IPS-20b (cell line): ENCODE measurements around the gene YARS1.

Source experiments
- H3K27ac ChIP-seq: one replicate; pipeline ENCODE4 v1.5.1; 2013; ENCODE audit warnings: low read length
- H3K27me3 ChIP-seq: 2 replicates; pipeline ENCODE4 v1.6.1; 2013; ENCODE audit warnings: mild to moderate bottlenecking, low read length, inconsistent platforms; ENCODE audit not compliant: insufficient read depth
- H3K36me3 ChIP-seq: 2 replicates; pipeline ENCODE4 v1.6.1; 2013; ENCODE audit warnings: low read depth, mild to moderate bottlenecking, inconsistent platforms, low read length, moderate library complexity; ENCODE audit not compliant: insufficient read depth
- H3K4me1 ChIP-seq: 2 replicates; pipeline ENCODE4 v1.6.1; 2013; ENCODE audit warnings: mild to moderate bottlenecking, control low read depth, inconsistent platforms, low read length, moderate library complexity; ENCODE audit not compliant: insufficient read depth
- H3K4me3 ChIP-seq: 2 replicates; pipeline ENCODE4 v1.5.1; 2013; ENCODE audit warnings: mild to moderate bottlenecking, low read length, inconsistent platforms
- H3K9ac ChIP-seq: 2 replicates; pipeline ENCODE4 v1.6.1; 2013; ENCODE audit warnings: low read depth, mild to moderate bottlenecking, inconsistent platforms, low read length, moderate library complexity
- H3K9me3 ChIP-seq: 2 replicates; pipeline ENCODE4 v1.6.1; 2013; ENCODE audit warnings: mild to moderate bottlenecking, low read depth, low read length, inconsistent platforms; ENCODE audit not compliant: insufficient read depth

YARS1 gene

DNA sequence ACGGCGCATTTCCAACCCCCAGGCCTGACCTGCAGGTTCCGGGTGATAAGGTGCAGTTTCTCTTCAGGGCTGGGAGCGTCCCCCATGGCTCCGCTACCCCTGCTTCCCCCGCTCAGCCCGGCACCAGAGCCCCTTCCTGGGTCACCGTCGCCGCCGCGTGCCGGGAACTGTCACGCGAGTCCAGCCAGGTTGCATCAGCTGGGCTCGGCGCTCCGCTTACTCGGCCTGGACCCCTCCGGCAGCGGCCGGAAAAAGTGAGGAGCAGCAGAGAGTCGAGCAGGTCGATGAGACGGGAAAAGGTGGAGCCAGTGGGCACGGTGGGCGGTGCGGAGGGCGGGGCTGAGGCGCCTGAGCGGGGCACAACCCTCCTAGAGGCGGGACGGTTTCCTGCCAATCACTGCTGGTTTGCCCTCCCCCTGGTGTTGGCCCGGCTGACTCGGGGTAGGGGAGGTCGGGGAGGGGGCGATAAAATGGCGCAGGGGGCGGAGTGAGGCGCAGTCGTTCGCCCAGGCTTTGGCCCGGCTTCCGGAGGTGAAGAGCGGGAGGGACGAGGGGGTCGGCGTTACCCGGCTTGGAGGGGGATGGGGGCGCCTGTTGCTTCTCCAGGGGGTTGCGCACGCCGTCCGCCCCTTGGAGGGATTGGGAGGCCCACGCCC, at the start of gene YARS1, which contains the start of gene S100PBP:
YARS1 (minus strand) TSS at position 200 of the 656 bp plus-strand sequence; CDS start at position 86, 114 bp downstream.
S100PBP (plus strand) TSS at position 495 of the 656 bp plus-strand sequence. CDS start 8,447 bp downstream, outside the sequence.
- H3K4me1 ChIP-seq = peaks cover 19% of the 10 kb centered on the region; the same call in 1 of the 2 replicates
- H3K27me3 ChIP-seq = no peaks in the 10 kb centered on the region
- H3K36me3 ChIP-seq = peaks cover 16% of the 10 kb centered on the region; the same call in 1 of the 2 replicates
- no peaks in the 10 kb centered on the region for H3K9me3 ChIP-seq
- H3K4me3 ChIP-seq = peak within 1 kb of the TSS; percentile 86
- H3K27ac ChIP-seq = peak within 1 kb of the TSS; percentile 96
- peak within 1 kb of the TSS; percentile 99 for H3K9ac ChIP-seq

DNA sequence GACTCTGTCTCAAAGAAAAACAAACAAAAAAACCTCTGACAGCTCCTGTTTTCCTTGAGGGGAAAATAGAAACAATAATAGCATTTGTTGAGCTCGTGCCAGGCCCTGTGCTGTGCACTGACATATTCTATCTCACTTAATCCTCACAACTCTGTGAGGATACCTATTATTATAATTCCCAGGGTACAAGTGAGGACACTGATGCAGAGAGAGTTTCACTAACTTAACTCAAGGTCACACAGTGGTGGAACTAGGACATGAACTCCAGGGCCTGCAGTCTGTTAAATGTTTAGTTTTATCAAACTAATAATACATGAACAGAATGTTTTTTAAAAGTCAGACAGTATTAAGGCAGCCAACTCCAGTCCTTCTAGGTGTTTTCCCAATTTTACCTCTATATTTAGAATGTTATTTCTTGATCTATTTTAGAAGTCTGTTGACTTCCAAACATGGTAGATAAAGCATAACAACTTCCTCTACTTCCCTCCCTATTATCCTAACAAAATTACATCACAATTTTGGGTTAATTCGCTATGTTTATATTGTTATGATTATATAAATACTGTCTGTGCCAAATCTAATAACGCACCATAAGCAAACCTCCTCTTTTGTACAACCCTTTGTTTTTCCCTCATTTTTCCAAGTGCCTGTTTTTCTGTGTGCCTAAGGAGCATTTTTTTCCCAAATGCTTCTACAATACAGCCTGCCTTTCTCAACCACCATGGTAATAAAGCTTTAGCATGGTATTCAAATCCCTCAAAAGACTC, 48.7 kb upstream of the YARS1 start:
- peaks cover 17% of the 10 kb centered on the region for H3K36me3 ChIP-seq

GRCh38 chr1:32864375-32865019, 47.3 kb upstream of the YARS1 start:
- H3K4me3 ChIP-seq = no peak overlapping the region
- peaks cover 13% of the 10 kb centered on the region for H3K27me3 ChIP-seq
- no peak overlapping the region for H3K27ac ChIP-seq
- peaks cover 2% of the 10 kb centered on the region; the same call in 1 of the 2 replicates for H3K4me1 ChIP-seq
- peaks cover 17% of the 10 kb centered on the region for H3K36me3 ChIP-seq
- no peak overlapping the region for H3K9ac ChIP-seq
- H3K9me3 ChIP-seq = no peaks in the 10 kb centered on the region

More for the DNA sequence above, 48.7 kb upstream of the YARS1 start:
- peaks cover 24% of the 10 kb centered on the region for H3K27me3 ChIP-seq
- H3K9ac ChIP-seq = no peak overlapping the region
- no peak overlapping the region for H3K27ac ChIP-seq
- no peaks in the 10 kb centered on the region for H3K9me3 ChIP-seq
- H3K4me1 ChIP-seq = peaks cover 6% of the 10 kb centered on the region
- H3K4me3 ChIP-seq = no peak overlapping the region

DNA sequence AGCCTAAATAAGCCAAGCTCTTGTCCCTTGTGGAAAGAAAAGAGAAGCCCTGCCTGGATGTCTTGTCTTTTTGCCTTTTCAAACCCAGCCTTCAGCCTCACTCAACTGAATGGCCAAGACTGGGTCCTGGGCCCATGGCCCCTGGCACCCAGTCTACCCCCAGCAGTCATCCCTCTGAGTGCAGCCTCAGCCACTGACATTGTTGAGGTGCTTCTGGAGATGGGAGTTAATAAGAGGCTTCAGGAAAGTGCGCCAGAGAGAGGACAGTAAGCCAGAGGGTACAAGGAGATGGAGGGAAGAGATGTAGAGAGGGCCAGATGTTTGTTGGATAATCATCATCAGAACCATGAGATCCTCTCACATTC, 46.7 kb upstream of the YARS1 start:
- no peaks in the 10 kb centered on the region for H3K9me3 ChIP-seq
- no peak overlapping the region for H3K9ac ChIP-seq
- no peak overlapping the region for H3K4me3 ChIP-seq
- no peak overlapping the region for H3K27ac ChIP-seq
- peaks cover 7% of the 10 kb centered on the region for H3K27me3 ChIP-seq
- peaks cover 17% of the 10 kb centered on the region for H3K36me3 ChIP-seq
- peaks cover 2% of the 10 kb centered on the region; the same call in 1 of the 2 replicates for H3K4me1 ChIP-seq

- peaks cover 2% of the 10 kb centered on the region; the same call in 1 of the 2 replicates for H3K4me1 ChIP-seq
- no peak overlapping the region for H3K27ac ChIP-seq
- peaks cover 2% of the 10 kb centered on the region for H3K27me3 ChIP-seq
- no peak overlapping the region for H3K9ac ChIP-seq
- no peak overlapping the region for H3K4me3 ChIP-seq
- peaks cover 17% of the 10 kb centered on the region for H3K36me3 ChIP-seq
- no peaks in the 10 kb centered on the region for H3K9me3 ChIP-seq
Observed at GRCh38 chr1:32863218-32863880, 46.2 kb upstream of the YARS1 start.

- H3K9ac ChIP-seq = no peak overlapping the region
- H3K36me3 ChIP-seq = peaks cover 26% of the 10 kb centered on the region
- no peaks in the 10 kb centered on the region for H3K27me3 ChIP-seq
- H3K4me1 ChIP-seq = peaks cover 2% of the 10 kb centered on the region; the same call in 1 of the 2 replicates
- H3K4me3 ChIP-seq = no peak overlapping the region
- H3K9me3 ChIP-seq = no peaks in the 10 kb centered on the region
- H3K27ac ChIP-seq = no peak overlapping the region
Observed at GRCh38 chr1:32861904-32862695, 44.9 kb upstream of the YARS1 start.

DNA sequence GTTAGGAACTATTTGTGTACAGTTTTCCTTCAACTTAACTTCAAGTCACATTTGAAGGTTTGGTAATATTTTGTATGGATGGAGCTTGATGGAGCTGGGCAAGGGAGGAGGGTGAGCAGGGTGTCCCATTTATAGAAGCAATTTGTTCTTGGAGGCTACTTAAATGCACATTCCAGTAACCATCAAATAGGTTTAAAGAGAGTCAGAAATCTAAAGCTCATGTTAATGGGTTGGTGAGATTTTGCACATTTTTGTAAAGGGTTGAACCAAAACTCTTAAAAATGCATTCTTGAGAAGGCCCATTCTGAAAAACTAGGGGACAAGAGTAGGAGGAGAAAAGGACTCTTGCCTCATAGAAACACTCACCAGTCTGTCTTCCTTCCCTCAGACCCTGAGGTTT, 43.4 kb upstream of the YARS1 start:
- H3K4me3 ChIP-seq = no peak overlapping the region
- peaks cover 41% of the 10 kb centered on the region for H3K36me3 ChIP-seq
- H3K9ac ChIP-seq = no peak overlapping the region
- no peaks in the 10 kb centered on the region for H3K9me3 ChIP-seq
- peaks cover 2% of the 10 kb centered on the region; the same call in 1 of the 2 replicates for H3K4me1 ChIP-seq
- no peaks in the 10 kb centered on the region for H3K27me3 ChIP-seq
- H3K27ac ChIP-seq = no peak overlapping the region

DNA sequence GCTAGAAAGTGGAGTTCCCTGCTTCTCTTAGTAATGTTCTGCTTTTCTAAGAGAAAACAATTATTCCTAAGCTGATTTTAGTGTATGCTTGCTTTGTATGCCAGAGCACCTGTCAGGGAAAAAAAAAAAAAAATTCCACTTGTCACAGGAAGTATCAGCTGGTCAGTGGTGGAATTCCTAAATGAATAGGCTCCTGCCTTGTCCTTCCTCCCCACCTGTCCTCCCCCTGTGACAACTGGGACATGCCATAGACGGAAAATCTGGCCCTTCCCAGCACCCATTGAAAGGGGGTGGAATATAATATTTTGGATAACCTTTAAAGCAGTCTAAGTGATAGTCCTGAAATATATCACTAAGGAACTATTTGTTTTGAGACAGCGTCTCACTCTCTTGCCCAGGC, 42.8 kb upstream of the YARS1 start:
- Histone ChIP-seq H3K36me3 (peaks cover 47% of the 10 kb centered on the region), H3K27ac (no peak overlapping the region), H3K4me3 (no peak overlapping the region), H3K9me3 (no peaks in the 10 kb centered on the region), H3K4me1 (peaks cover 2% of the 10 kb centered on the region; the same call in 1 of the 2 replicates), H3K27me3 (no peaks in the 10 kb centered on the region), H3K9ac (no peak overlapping the region)

DNA sequence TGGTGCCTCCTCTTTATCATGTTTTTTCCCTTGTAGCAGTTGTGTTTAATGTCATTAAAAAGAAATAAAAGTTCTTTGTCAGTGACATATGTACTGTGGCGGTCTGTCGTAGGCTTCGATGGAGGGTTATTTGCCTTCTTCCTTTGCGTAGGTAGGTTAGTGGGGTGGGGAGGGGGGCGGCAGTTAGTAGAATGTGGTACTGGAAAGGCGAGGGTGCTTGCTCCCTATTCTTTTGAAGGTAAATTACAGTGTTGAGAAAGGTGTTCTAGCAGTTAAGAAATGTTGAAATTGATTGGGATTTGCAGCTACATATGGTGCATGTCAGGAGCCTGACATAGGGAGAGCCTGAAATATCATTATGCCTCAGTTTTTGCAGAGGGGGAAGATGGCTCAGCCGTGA, 41.6 kb upstream of the YARS1 start:
- Histone ChIP-seq H3K36me3 (peaks cover 58% of the 10 kb centered on the region), H3K4me3 (no peak overlapping the region), H3K4me1 (peaks cover 2% of the 10 kb centered on the region; the same call in 1 of the 2 replicates), H3K9ac (no peak overlapping the region), H3K9me3 (no peaks in the 10 kb centered on the region), H3K27ac (no peak overlapping the region), H3K27me3 (no peaks in the 10 kb centered on the region)

- Histone ChIP-seq H3K4me3 (no peak overlapping the region), H3K9me3 (no peaks in the 10 kb centered on the region), H3K4me1 (peaks cover 2% of the 10 kb centered on the region; the same call in 1 of the 2 replicates), H3K27ac (no peak overlapping the region), H3K9ac (no peak overlapping the region), H3K27me3 (no peaks in the 10 kb centered on the region), H3K36me3 (peaks cover 62% of the 10 kb centered on the region)
Observed at GRCh38 chr1:32858136-32858535, 41.0 kb upstream of the YARS1 start.
